ENCODE data around the gene ZP4.
"Not testable (repeated sequence)": the region's sequence is repeated elsewhere in the genome, so short reads cannot be mapped to it uniquely, and the experiment has no call there.

Gene ZP4

GRCh38 chr1:237877631-237878030, 13.1 kb downstream of the ZP4 start:
- no peak for DNase-seq (ENCODE audit: low read depth, low spot score)

- DNase-seq (ENCODE audit: low read depth, low spot score): no peak
Measured at GRCh38 chr1:237875291-237875690, 15.4 kb downstream of the ZP4 start.

DNA sequence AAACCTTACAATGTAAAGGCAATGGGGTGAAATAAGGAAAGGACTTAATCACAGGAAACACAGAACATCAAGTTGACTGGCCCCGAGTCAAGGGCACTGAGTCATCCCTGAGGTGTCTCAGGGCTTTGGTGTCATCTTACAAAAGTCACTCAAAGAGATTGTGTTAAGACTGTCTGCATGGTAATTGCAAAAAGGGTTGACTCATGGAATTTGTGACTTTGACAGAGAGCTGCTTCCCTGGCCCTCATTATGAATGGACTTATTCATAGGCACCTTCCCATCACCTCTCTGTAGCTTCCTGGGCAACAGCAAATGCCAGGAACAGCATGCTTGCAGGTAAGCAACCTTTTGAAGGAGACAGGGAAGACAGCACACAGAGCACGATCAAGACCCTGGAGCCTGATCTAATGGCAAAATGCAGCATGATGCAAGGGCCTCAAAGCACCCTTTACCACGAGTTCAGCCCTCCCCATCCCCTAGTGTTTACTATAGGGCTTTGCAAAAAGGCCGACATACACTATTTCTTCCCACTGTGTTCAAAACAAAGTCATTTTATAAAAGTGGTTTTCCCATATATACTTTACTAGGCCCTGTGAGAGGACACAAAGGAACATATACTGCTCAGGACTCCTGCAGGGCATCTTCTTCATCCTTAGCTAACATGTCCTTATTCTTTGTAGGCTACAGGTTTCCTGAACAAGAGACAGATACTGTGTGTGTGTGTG, 17.1 kb downstream of the ZP4 start:
- no peak for DNase-seq (ENCODE audit: low read depth, low spot score)

GRCh38 chr1:237868817-237869600, 21.7 kb downstream of the ZP4 start:
- DNase-seq (ENCODE audit: low read depth, low spot score): no peak

- no peak for DNase-seq (ENCODE audit: low read depth, low spot score)
Measured at GRCh38 chr1:237867380-237867888, 23.3 kb downstream of the ZP4 start.

DNA sequence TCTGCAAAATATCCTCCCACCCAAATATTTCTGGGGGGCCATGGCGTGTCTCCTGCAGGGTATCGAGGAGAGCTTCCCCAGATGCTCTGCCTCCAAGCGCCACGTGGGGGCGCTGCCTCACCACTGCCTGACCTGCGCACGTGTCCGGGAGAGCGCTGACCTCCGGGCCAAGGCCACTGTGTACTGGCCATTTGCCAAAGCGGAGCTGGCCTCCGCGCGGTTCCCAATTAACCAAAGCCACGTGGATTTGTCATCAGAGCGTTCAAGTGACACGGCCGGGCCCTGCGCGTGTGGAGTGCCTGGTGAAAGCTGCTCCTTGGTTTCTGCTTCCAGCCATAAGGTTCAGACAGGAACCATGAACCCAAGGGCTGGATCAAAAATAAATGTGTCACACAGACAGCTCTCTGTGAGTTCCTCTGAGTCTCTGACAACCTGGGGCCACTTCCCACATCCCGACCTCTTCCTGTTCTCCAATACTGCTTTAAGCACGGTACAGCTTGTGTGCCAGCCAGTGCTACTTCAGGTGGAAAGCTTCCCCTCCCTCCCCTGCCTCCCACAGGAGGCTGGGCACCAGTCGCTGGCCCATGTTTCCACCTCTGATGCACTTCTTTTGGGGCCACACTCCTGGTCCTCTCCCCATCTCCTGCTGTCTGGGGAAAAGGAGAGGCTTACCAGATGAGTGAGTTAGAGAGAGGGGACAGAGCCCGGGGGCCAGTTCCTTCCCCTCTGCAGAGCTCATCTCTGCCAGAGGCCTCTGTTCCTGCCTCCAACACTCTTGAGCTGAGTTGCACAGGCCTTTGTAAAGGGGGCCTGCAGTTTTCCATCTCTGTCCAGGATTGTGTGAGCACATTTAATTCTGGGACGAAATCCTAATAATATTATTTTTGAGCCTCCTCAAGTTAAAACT, 26.1 kb downstream of the ZP4 start:
- no peak for DNase-seq (ENCODE audit: low read depth, low spot score)

DNA sequence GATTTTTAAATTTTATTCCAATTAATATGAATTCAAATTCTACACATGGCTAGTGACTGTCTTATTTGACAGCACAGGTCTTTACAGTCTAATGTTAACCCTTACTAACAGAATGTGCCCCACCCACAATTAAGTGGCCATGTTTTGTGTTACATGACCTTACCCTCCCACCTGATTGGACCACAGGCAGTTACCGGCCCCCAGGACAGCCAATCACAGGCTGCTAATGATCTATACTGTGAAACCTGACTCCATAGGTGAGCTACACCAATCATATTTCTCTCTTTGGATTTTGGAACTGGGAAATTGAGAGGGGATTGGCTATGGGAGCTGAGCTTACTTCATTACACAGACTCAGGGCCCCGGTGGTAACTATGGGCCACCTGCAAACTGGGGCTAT, 27.5 kb downstream of the ZP4 start:
- DNase-seq (ENCODE audit: low read depth, low spot score): no peak

DNA sequence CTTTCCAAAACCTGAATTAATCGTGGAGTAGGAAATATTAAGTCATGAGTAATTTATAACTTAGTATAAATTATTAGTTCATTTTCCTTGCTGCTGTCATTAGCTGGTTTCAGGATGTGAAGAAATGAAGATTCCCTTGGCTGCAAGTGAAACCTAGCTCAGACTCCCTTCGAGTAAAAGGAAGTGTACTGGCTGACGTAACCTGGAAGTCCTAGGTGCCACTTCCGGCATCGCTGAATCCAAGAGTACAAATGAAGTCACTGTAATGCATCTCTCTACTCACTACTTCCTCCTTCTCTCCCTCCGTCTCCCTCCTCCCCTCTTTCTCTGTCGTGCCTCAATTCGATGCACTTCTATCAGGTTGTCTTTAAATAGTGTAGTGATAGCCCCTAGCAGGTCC, 28.8 kb downstream of the ZP4 start:
- no peak for DNase-seq (ENCODE audit: low read depth, low spot score)

GRCh38 chr1:237858992-237859391, 31.7 kb downstream of the ZP4 start:
- no peak for DNase-seq (ENCODE audit: low read depth, low spot score)

- DNase-seq (ENCODE audit: low read depth, low spot score): no peak
Measured at GRCh38 chr1:237857455-237857854, 33.3 kb downstream of the ZP4 start.

DNA sequence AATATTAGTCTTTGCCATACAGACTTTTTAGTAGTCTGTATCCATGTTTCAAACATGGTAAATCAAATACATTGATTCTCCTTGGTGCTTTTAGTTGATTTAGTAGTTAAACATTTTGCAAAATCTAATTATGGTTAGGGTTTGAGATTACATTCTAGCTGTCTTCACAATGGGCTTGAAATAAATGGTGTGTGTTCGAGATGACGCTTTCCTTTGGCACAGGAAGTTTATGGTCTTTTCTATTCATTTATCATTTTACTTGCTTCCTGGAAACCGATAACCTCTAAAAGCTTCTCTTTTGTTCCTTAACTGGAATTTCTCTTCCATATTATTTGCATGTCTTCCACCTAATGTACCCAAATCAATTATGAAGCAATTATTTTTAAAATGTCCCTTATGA, 38.4 kb downstream of the ZP4 start:
- no peak for DNase-seq (ENCODE audit: low read depth, low spot score)

GRCh38 chr1:237851210-237851845, 39.4 kb downstream of the ZP4 start:
- DNase-seq (ENCODE audit: low read depth, low spot score): no peak

GRCh38 chr1:237843516-237843915, 47.2 kb downstream of the ZP4 start:
- DNase-seq (ENCODE audit: low read depth, low spot score): not testable (repeated sequence)

- no peak for DNase-seq (ENCODE audit: low read depth, low spot score)
Measured at GRCh38 chr1:237841485-237841884, 49.2 kb downstream of the ZP4 start.

GRCh38 chr1:237838904-237839534, 51.7 kb downstream of the ZP4 start:
- no peak for DNase-seq (ENCODE audit: low read depth, low spot score)

- no peak for DNase-seq (ENCODE audit: low read depth, low spot score)
Measured at GRCh38 chr1:237838320-237838719, 52.4 kb downstream of the ZP4 start.

GRCh38 chr1:237834461-237834860, 56.3 kb downstream of the ZP4 start:
- no peak for DNase-seq (ENCODE audit: low read depth, low spot score)

DNA sequence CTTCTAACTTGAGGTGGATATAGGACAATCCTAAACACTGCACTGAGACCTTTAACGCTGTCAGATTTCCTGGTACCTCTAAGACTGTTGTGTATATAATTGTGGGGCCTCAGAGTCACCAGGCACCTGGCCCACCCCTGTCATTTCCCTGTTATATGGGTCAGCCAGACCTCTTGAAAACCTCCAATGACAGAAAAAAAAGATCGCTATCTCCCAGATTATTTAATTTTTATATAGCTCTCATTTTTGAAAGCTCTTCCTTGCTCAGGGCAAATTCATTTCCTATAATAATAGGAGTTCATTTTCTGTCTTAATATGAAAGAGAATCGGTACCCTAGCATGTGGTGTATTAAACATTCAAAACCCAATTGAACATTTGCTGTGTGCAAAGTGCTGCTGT, 56.7 kb downstream of the ZP4 start:
- no peak for DNase-seq (ENCODE audit: low read depth, low spot score)

- DNase-seq (ENCODE audit: low read depth, low spot score): no peak
Measured at GRCh38 chr1:237832858-237833257, 57.9 kb downstream of the ZP4 start.
